C4-2B (cell line): ENCODE results near the gene IL5RA.

ENCODE experiments used
- CTCF ChIP-seq: fragments of 450-650 bp; conservative IDR thresholded peaks from 2 replicates; pipeline ENCODE4 v1.5.1; 2017; ENCODE audit warnings: mild to moderate bottlenecking
- ZFX ChIP-seq: fragments of 450-650 bp; IDR thresholded peaks from 2 replicates; pipeline ENCODE4 v1.6.1; 2017

GRCh38 chr3:3071136-3071535 is 39.0 kb downstream of the IL5RA start:
- TF ChIP-seq CTCF (no peak), ZFX (no peak)
